ENCODE measurements around the gene ECI2. TPM values are rescaled to one million over a fixed set of nuclear protein-coding genes. Genes with fewer than 3 reads are reported as not detected.

Gene ECI2
- polyA plus RNA-seq, 1 of the 3 experiments (the other 2 are of a cell fraction) = 45.1 TPM

- no peaks in the 10 kb centered on the region; the same call in 1 of the 2 replicates for H4K20me1 ChIP-seq (ENCODE audit: insufficient read depth)
- no peak overlapping the region for H3K4me2 ChIP-seq
- TF ChIP-seq EZH2phosphoT487 (IDR thresholded peaks at IDR 0.05; ENCODE audit: borderline replicate concordance, low read depth) (no peak), FOSL2 (IDR thresholded peaks at IDR 0.05; ENCODE audit: borderline replicate concordance, low read depth) (no peak), POLR2AphosphoS5 (IDR thresholded peaks at IDR 0.05; ENCODE audit: low read depth, low read length) (no peak), FOXJ3 (CRISPR knock-in tag; IDR thresholded peaks at IDR 0.05) (no peak), ELF1 (IDR thresholded peaks at IDR 0.05) (no peak), CTCF (IDR thresholded peaks at IDR 0.05) (no peak)
- H3K27me3 ChIP-seq (ENCODE audit: insufficient read depth) = no peaks in the 10 kb centered on the region
- H3K9me2 ChIP-seq = no peaks in the 10 kb centered on the region
- no peak overlapping the region for H2AFZ ChIP-seq (ENCODE audit: low read depth)
- DNase-seq = no peak
- no peak overlapping the region for H3K27ac ChIP-seq (ENCODE audit: low read depth in 2 of 2, low read length in 1 of 2)
- H3K79me2 ChIP-seq (ENCODE audit: insufficient read depth) = peaks cover 20% of the 10 kb centered on the region
- H3K4me1 ChIP-seq (ENCODE audit: control insufficient read depth in 1 of 2, insufficient read depth in 2 of 2, low read depth in 1 of 2, low read length in 1 of 2) = peaks cover 6 to 9% of the 10 kb centered on the region in 2 experiments; a peak in 2 of 4 replicates
- no peaks in the 10 kb centered on the region for H3K36me3 ChIP-seq (replicated peaks in 1 of 2; ENCODE audit: control insufficient read depth in 1 of 2, insufficient read depth in 2 of 2, low read length in 1 of 2)
- ChIA-PET POLR2A (no interaction called here), CTCF (interaction anchor here (1.0 kb wide), 1 partner anchor 18 kb away, joined by 3 read pairs; no protein-coding TSS in a partner anchor)
- no peak overlapping the region for H3K4me3 ChIP-seq (ENCODE audit: low read depth in 2 of 2, low read length in 1 of 2)
- no peaks in the 10 kb centered on the region for H3F3A ChIP-seq (replicated peaks; ENCODE audit: insufficient read depth)
- no peak overlapping the region for H3K9ac ChIP-seq
- WGBS (ENCODE audit: low lambda C conversion rate) = 78% methylated on average over 3 of the region's 3 CpGs
- no peaks in the 10 kb centered on the region for H3K9me3 ChIP-seq
These were observed 2.8 kb upstream of the ECI2 start for GRCh38 chr6:4138186-4138585.

GRCh38 chr6:4136354-4136831 lies 1.0 kb upstream of the ECI2 start:
- CTCF ChIA-PET = interaction anchor here (1.2 to 1.7 kb wide), 4 partner anchors 13 to 146 kb away, joined by 3 to 5 read pairs (median 4); no protein-coding TSS in a partner anchor
- WGBS (ENCODE audit: low lambda C conversion rate) = 50% methylated on average over 1 of the region's 1 CpG
- peak overlapping the region; percentile 97 for H2AFZ ChIP-seq (ENCODE audit: low read depth)
- H3K9me2 ChIP-seq = no peaks in the 10 kb centered on the region
- DNase-seq = no peak
- peaks cover 6 to 11% of the 10 kb centered on the region in 2 experiments; a peak in 2 of 4 replicates for H3K4me1 ChIP-seq (ENCODE audit: control insufficient read depth in 1 of 2, insufficient read depth in 2 of 2, low read depth in 1 of 2, low read length in 1 of 2)
- H3K36me3 ChIP-seq (replicated peaks in 1 of 2; ENCODE audit: control insufficient read depth in 1 of 2, insufficient read depth in 2 of 2, low read length in 1 of 2) = peaks cover 3 to 14% of the 10 kb centered on the region in 2 experiments
- peak overlapping the region; percentile 62 to 78 for H3K27ac ChIP-seq (ENCODE audit: low read depth in 2 of 2, low read length in 1 of 2)
- peak overlapping the region; percentile 97 for H3K4me2 ChIP-seq
- POLR2A ChIA-PET = interaction anchor here (1.4 to 1.9 kb wide), 2 partner anchors 115 to 288 kb away, joined by 4 to 7 read pairs; partner anchors contain the start of gene FAM50B
- no peaks in the 10 kb centered on the region for H3F3A ChIP-seq (replicated peaks; ENCODE audit: insufficient read depth)
- peak overlapping the region; percentile 75 to 76 for H3K4me3 ChIP-seq (ENCODE audit: low read depth in 2 of 2, low read length in 1 of 2)
- H4K20me1 ChIP-seq (ENCODE audit: insufficient read depth) = no peaks in the 10 kb centered on the region; the same call in 1 of the 2 replicates
- H3K27me3 ChIP-seq (ENCODE audit: insufficient read depth) = no peaks in the 10 kb centered on the region
- peaks cover 38% of the 10 kb centered on the region for H3K79me2 ChIP-seq (ENCODE audit: insufficient read depth)
- H3K9me3 ChIP-seq = no peaks in the 10 kb centered on the region
- H3K9ac ChIP-seq = peak overlapping the region; percentile 79
- TF ChIP-seq JUND (IDR thresholded peaks at IDR 0.05) (no peak), RXRA (IDR thresholded peaks at IDR 0.05; ENCODE audit: borderline replicate concordance, low read depth) (no peak), USF2 (IDR thresholded peaks at IDR 0.05; ENCODE audit: borderline replicate concordance, low read depth, low read length) (no peak), NFIC (IDR thresholded peaks at IDR 0.05; ENCODE audit: borderline replicate concordance) (no peak), MEF2A (IDR thresholded peaks at IDR 0.05; ENCODE audit: borderline replicate concordance, low read depth) (no peak), RCOR1 (IDR thresholded peaks at IDR 0.05; ENCODE audit: low read length) (no peak), SMC3 (IDR thresholded peaks at IDR 0.05; ENCODE audit: low read depth, low read length) (no peak), PBX3 (IDR thresholded peaks at IDR 0.05) (no peak), TEAD4 (IDR thresholded peaks at IDR 0.05; ENCODE audit: borderline replicate concordance, insufficient read depth) (no peak), ELF1 (IDR thresholded peaks at IDR 0.05) (no peak), EP300 (IDR thresholded peaks at IDR 0.05; ENCODE audit: borderline replicate concordance in 1 of 2, low read depth in 1 of 2, low read length in 1 of 2) (no peak), TCF12 (IDR thresholded peaks at IDR 0.05) (no peak), EZH2phosphoT487 (IDR thresholded peaks at IDR 0.05; ENCODE audit: borderline replicate concordance, low read depth) (no peak), REST (IDR thresholded peaks at IDR 0.05; ENCODE audit: low read depth, low read length) (no peak), TAF1 (IDR thresholded peaks at IDR 0.05; ENCODE audit: borderline replicate concordance, low read depth, low read length) (no peak)
